ENCODE measurements around the gene PLA2G12A. TPM values are rescaled to one million over a fixed set of nuclear protein-coding genes. Genes with fewer than 3 reads are reported as not detected.

PLA2G12A gene
- total RNA-seq: 10 to 100 TPM; 32.4 to 34.5 TPM
- 10 to 100 TPM; 10.3 to 12.8 TPM for polyA plus RNA-seq
- long read RNA-seq, donor 1, full-length matches to known transcripts: 38 of 40 reads
- long read RNA-seq, donor 1, partial matches to known transcripts: 0 of 40 reads
- long read RNA-seq, donor 1, other reads (novel, unspliced or antisense): 2 of 40 reads
- long read RNA-seq, donor 2, full-length matches to known transcripts: 12 of 13 reads
- long read RNA-seq, donor 2, partial matches to known transcripts: 0 of 13 reads
- long read RNA-seq, donor 2, other reads (novel, unspliced or antisense): 1 of 13 reads

DNA sequence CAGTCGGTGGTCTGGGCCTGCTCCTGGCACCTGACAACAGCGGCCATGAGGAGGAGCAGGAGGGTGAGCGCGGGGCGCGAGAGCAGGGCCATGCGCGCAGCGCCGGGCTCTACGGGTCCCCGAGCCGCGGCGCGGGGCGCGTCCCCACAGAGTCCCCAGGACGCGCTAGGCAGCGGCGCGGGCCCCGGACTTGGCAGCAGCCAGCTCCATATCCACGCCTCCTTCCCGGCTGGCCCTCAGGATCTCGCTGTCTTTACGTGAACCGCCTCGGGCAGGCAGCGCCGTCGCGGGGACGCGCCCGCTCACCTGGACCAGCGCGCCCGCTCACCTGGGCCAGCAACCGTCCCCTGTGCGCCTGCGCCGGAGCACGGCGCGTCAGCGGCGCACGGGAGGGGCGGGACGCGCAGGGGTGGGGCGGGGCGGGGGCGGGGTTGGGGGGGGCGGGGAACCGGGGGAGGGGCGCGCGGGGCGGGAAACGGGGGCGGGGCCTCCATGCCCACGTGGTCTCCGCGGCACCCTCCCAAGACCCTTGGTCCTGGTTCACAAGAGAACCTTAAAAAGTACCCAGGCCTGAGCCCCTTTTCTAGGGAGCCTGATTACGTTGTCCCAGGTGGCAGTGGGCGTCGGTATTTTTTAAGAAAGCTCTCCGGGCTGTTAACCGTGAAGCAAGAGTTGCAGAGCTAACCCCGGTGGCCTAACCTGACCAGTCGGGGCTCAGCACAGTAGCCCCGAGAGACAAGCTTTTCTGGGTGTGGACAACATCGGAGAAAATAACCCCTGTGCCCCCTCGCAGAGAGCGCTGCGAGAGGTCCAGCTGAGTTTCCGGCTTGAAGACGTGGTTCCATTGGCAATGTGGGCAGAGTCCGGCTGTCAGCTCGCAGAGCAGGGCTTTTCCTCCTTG, at the start of gene PLA2G12A:
PLA2G12A (minus strand) TSS at position 353 of the 901 bp plus-strand sequence; CDS start at position 92, 261 bp downstream.
- Histone ChIP-seq H3K27me3 (ENCODE audit: control insufficient read depth in 1 of 2, insufficient read depth in 2 of 2, low read length in 1 of 2) (no peaks in the 10 kb centered on the region), H3K4me1 (ENCODE audit: control insufficient read depth in 1 of 2, insufficient read depth in 2 of 2, low read length in 2 of 2) (no peaks in the 10 kb centered on the region), H3K36me3 (ENCODE audit: control insufficient read depth in 1 of 2, insufficient read depth in 2 of 2, low read length in 1 of 2) (no peaks in the 10 kb centered on the region), H3K9me3 (ENCODE audit: control insufficient read depth, low read length) (no peaks in the 10 kb centered on the region), H3K27ac (ENCODE audit: low read depth in 1 of 2, low read length in 2 of 2) (peak within 1 kb of the TSS in 1 of 2 donors; percentile 55), H3K4me3 (ENCODE audit: low read length in 2 of 2) (peak within 1 kb of the TSS; percentile 71 to 91)
- peak; percentile 94 for ATAC-seq (ENCODE audit: low FRiP score)
- intact Hi-C loops (cut with DNase I): loop anchor here in 1 of 2 donors (2.0 kb wide), 1 partner anchor 27 kb away; the partner anchor contains the start of gene CASP6
- peak; percentile 74 to 86 for DNase-seq
- 0 to 1% methylated on average over 46 to 83 of the region's 83 CpGs for WGBS, 2 donors

DNA sequence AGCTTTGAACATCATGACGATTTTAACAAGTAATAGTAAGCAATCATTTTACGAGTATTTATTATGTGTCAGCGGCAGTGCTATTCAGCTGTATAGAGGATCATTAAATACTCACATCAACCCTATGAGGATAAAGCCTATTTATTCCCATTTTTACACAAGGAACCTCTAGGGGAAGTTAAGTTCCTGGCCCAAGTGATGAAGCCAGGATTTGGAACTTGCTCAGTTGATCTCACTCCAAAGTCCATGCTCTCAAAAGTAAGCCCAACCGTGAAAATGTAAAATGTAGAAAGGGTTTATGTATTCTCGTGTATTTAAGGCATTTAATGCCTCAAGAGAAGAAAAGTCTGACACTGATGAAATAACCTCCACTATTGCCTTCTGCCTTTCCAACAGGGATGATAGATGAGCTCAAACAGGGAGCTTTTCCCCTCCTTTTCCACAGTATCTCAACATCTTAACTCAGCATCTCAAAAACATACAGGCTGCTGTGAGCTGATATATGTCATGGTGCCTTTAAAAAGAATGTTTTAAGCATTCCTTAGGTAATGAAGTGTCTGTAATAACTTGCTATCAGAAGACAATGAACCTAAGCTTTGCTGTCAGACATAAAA, 35.0 kb upstream of the PLA2G12A start:
- 51 to 53% methylated on average over 5 of the region's 5 CpGs for WGBS, 2 donors
- H3K27me3 ChIP-seq (ENCODE audit: control insufficient read depth in 1 of 2, insufficient read depth in 2 of 2, low read length in 1 of 2): no peaks in the 10 kb centered on the region
- no peak overlapping the region for H3K4me3 ChIP-seq (ENCODE audit: low read length in 2 of 2)
- intact Hi-C loops (cut with DNase I): no loop called here
- ATAC-seq (ENCODE audit: low FRiP score): no peak
- H3K27ac ChIP-seq (ENCODE audit: low read depth in 1 of 2, low read length in 2 of 2): no peak overlapping the region
- DNase-seq: no peak
- H3K9me3 ChIP-seq (ENCODE audit: control insufficient read depth, low read length): no peaks in the 10 kb centered on the region
- no peaks in the 10 kb centered on the region for H3K4me1 ChIP-seq (ENCODE audit: control insufficient read depth in 1 of 2, insufficient read depth in 2 of 2, low read length in 2 of 2)
- H3K36me3 ChIP-seq (ENCODE audit: control insufficient read depth in 1 of 2, insufficient read depth in 2 of 2, low read length in 1 of 2): no peaks in the 10 kb centered on the region

DNA sequence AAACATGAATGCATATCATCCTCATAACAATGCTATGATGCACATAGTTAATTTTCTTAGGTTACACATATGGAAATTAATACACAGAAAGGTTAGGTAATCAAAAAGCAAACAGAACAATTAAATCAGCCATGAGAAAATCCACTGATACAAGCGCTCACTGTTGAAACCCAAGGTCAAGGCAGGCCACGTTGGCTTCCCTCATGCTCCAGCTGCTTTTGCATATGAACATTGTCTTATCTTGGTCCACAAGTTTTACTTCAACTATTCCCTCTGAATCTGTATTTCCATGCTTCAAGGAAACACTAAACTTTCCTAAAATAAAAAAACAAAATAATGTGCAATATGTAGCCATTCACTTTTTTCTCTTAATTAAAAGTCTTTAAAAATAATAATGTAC, 34.5 kb upstream of the PLA2G12A start:
- H3K36me3 ChIP-seq (ENCODE audit: control insufficient read depth in 1 of 2, insufficient read depth in 2 of 2, low read length in 1 of 2): no peaks in the 10 kb centered on the region
- H3K9me3 ChIP-seq (ENCODE audit: control insufficient read depth, low read length): no peaks in the 10 kb centered on the region
- H3K4me3 ChIP-seq (ENCODE audit: low read length in 2 of 2): no peak overlapping the region
- no peak for DNase-seq
- 71 to 73% methylated on average over 2 of the region's 2 CpGs for WGBS, 2 donors
- intact Hi-C loops (cut with DNase I): no loop called here
- ATAC-seq (ENCODE audit: low FRiP score): no peak
- H3K27ac ChIP-seq (ENCODE audit: low read depth in 1 of 2, low read length in 2 of 2): no peak overlapping the region
- H3K4me1 ChIP-seq (ENCODE audit: control insufficient read depth in 1 of 2, insufficient read depth in 2 of 2, low read length in 2 of 2): no peaks in the 10 kb centered on the region
- no peaks in the 10 kb centered on the region for H3K27me3 ChIP-seq (ENCODE audit: control insufficient read depth in 1 of 2, insufficient read depth in 2 of 2, low read length in 1 of 2)

GRCh38 chr4:109760682-109761081, 30.8 kb upstream of the PLA2G12A start:
- H3K36me3 ChIP-seq (ENCODE audit: control insufficient read depth in 1 of 2, insufficient read depth in 2 of 2, low read length in 1 of 2): no peaks in the 10 kb centered on the region
- no peak for DNase-seq
- no peaks in the 10 kb centered on the region for H3K9me3 ChIP-seq (ENCODE audit: control insufficient read depth, low read length)
- intact Hi-C loops (cut with DNase I): no loop called here
- no peak overlapping the region for H3K4me3 ChIP-seq (ENCODE audit: low read length in 2 of 2)
- 54 to 69% methylated on average over 2 of the region's 2 CpGs for WGBS, 2 donors
- no peaks in the 10 kb centered on the region for H3K27me3 ChIP-seq (ENCODE audit: control insufficient read depth in 1 of 2, insufficient read depth in 2 of 2, low read length in 1 of 2)
- ATAC-seq (ENCODE audit: low FRiP score): no peak
- no peaks in the 10 kb centered on the region for H3K4me1 ChIP-seq (ENCODE audit: control insufficient read depth in 1 of 2, insufficient read depth in 2 of 2, low read length in 2 of 2)
- no peak overlapping the region for H3K27ac ChIP-seq (ENCODE audit: low read depth in 1 of 2, low read length in 2 of 2)

GRCh38 chr4:109755656-109756055, 25.8 kb upstream of the PLA2G12A start:
- H3K4me1 ChIP-seq (ENCODE audit: control insufficient read depth in 1 of 2, insufficient read depth in 2 of 2, low read length in 2 of 2): no peaks in the 10 kb centered on the region
- no peaks in the 10 kb centered on the region for H3K36me3 ChIP-seq (ENCODE audit: control insufficient read depth in 1 of 2, insufficient read depth in 2 of 2, low read length in 1 of 2)
- no peak overlapping the region for H3K4me3 ChIP-seq (ENCODE audit: low read length in 2 of 2)
- H3K27ac ChIP-seq (ENCODE audit: low read depth in 1 of 2, low read length in 2 of 2): no peak overlapping the region
- H3K27me3 ChIP-seq (ENCODE audit: control insufficient read depth in 1 of 2, insufficient read depth in 2 of 2, low read length in 1 of 2): no peaks in the 10 kb centered on the region
- ATAC-seq (ENCODE audit: low FRiP score) (no peak), DNase-seq (no peak)
- 73 to 82% methylated on average over 3 of the region's 3 CpGs for WGBS, 2 donors
- no peaks in the 10 kb centered on the region for H3K9me3 ChIP-seq (ENCODE audit: control insufficient read depth, low read length)
- intact Hi-C loops (cut with DNase I): no loop called here

DNA sequence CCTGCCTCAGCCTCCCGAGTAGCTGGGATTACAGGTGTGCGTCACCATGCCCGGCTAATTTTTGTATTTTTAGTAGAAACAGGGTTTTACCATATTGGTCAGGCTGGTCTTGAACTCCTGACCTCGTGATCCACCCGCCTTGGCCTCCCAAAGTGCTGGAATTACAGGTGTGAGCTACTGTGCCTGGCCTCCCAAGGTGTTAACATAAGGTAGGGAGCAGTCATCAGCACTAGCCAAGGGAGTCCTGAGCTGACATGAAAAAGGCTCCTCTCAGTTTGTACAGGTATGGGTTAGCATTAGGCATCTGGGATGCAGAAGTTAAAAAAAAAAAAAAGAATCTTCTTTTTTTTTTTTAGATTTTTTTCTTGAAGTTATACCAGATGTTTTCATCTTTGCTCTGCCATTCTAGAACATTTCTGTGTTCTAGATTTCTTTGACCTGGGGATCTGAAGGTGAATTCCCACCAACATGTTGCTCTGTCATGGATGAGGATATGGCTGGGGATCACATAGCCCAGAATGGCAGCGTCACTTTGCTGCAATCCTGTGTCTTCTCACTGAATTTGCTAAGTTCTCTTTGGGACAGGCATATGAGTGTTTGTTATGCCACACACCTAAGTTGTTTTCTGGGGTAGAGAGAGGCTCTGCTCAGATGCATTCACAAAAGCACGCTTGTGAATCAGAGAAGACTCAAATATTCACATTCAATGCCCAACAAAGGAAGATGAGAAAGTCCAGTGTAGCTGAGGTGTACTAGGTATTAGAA, 24.4 kb upstream of the PLA2G12A start:
- WGBS, 2 donors: 81 to 83% methylated on average over 7 of the region's 7 CpGs
- Histone ChIP-seq H3K4me1 (ENCODE audit: control insufficient read depth in 1 of 2, insufficient read depth in 2 of 2, low read length in 2 of 2) (no peaks in the 10 kb centered on the region), H3K9me3 (ENCODE audit: control insufficient read depth, low read length) (no peaks in the 10 kb centered on the region), H3K27me3 (ENCODE audit: control insufficient read depth in 1 of 2, insufficient read depth in 2 of 2, low read length in 1 of 2) (no peaks in the 10 kb centered on the region), H3K27ac (ENCODE audit: low read depth in 1 of 2, low read length in 2 of 2) (no peak overlapping the region), H3K4me3 (ENCODE audit: low read length in 2 of 2) (no peak overlapping the region), H3K36me3 (ENCODE audit: control insufficient read depth in 1 of 2, insufficient read depth in 2 of 2, low read length in 1 of 2) (no peaks in the 10 kb centered on the region)
- no peak for DNase-seq
- no peak for ATAC-seq (ENCODE audit: low FRiP score)
- intact Hi-C loops (cut with DNase I): no loop called here

GRCh38 chr4:109752525-109752924, 22.7 kb upstream of the PLA2G12A start:
- ATAC-seq (ENCODE audit: low FRiP score) (no peak), DNase-seq (no peak)
- intact Hi-C loops (cut with DNase I): no loop called here
- no peaks in the 10 kb centered on the region for H3K27me3 ChIP-seq (ENCODE audit: control insufficient read depth in 1 of 2, insufficient read depth in 2 of 2, low read length in 1 of 2)
- no peaks in the 10 kb centered on the region for H3K4me1 ChIP-seq (ENCODE audit: control insufficient read depth in 1 of 2, insufficient read depth in 2 of 2, low read length in 2 of 2)
- no peaks in the 10 kb centered on the region for H3K9me3 ChIP-seq (ENCODE audit: control insufficient read depth, low read length)
- H3K27ac ChIP-seq (ENCODE audit: low read depth in 1 of 2, low read length in 2 of 2): no peak overlapping the region
- no peaks in the 10 kb centered on the region for H3K36me3 ChIP-seq (ENCODE audit: control insufficient read depth in 1 of 2, insufficient read depth in 2 of 2, low read length in 1 of 2)
- 0% methylated on average over 1 of the region's 1 CpG for whole genome bisulfite sequencing, 2 donors
- H3K4me3 ChIP-seq (ENCODE audit: low read length in 2 of 2): no peak overlapping the region

- no peaks in the 10 kb centered on the region for H3K36me3 ChIP-seq (ENCODE audit: control insufficient read depth in 1 of 2, insufficient read depth in 2 of 2, low read length in 1 of 2)
- H3K27me3 ChIP-seq (ENCODE audit: control insufficient read depth in 1 of 2, insufficient read depth in 2 of 2, low read length in 1 of 2): peaks cover 0 to under 1% of the 10 kb centered on the region in 2 donors
- intact Hi-C loops (cut with DNase I): no loop called here
- DNase-seq (no peak), ATAC-seq (ENCODE audit: low FRiP score) (no peak)
- no peaks in the 10 kb centered on the region for H3K4me1 ChIP-seq (ENCODE audit: control insufficient read depth in 1 of 2, insufficient read depth in 2 of 2, low read length in 2 of 2)
- WGBS, 2 donors: 74 to 78% methylated on average over 4 of the region's 4 CpGs
- H3K27ac ChIP-seq (ENCODE audit: low read depth in 1 of 2, low read length in 2 of 2): no peak overlapping the region
- no peaks in the 10 kb centered on the region for H3K9me3 ChIP-seq (ENCODE audit: control insufficient read depth, low read length)
- no peak overlapping the region for H3K4me3 ChIP-seq (ENCODE audit: low read length in 2 of 2)
Observed at GRCh38 chr4:109751852-109752251, 22.0 kb upstream of the PLA2G12A start.

Measured in aorta (tissue), 5 donors.